ENCODE data around the gene SNX25. TPM values are rescaled to one million over a fixed set of nuclear protein-coding genes. Genes with fewer than 3 reads are reported as not detected.

SNX25 gene
- total and polyA plus RNA-seq, 2 of the 13 experiments (the other 11 are each of a cell fraction or from before 2014, with no cell fraction given): 23.4 to 23.5 TPM

GRCh38 chr4:185203486-185204237 lies 5.7 kb upstream of the SNX25 start, which contains the start of gene CFAP97 (continued):
- TF ChIP-seq, protein P1, sequence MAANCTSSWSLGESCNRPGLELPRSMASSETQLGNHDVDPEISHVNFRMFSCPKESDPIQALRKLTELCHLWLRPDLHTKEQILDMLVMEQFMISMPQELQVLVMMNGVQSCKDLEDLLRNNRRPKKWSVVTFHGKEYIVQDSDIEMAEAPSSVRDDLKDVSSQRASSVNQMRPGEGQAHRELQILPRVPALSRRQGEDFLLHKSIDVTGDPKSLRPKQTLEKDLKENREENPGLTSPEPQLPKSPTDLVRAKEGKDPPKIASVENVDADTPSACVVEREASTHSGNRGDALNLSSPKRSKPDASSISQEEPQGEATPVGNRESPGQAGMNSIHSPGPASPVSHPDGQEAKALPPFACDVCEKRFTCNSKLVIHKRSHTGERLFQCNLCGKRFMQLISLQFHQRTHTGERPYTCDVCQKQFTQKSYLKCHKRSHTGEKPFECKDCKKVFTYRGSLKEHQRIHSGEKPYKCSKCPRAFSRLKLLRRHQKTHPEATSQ (CRISPR knock-in tag; IDR thresholded peaks at IDR 0.05; ENCODE audit: borderline replicate concordance): no peak
- TF ChIP-seq BRCA1 (CRISPR knock-in tag; IDR thresholded peaks at IDR 0.05) (no peak), EP300 (IDR thresholded peaks at IDR 0.05; ENCODE audit: low read depth in 2 of 2, low read length in 2 of 2) (peak in 1 of 2 experiments; percentile 35; a peak in 1 of 4 replicates), EP300 (CRISPR knock-in tag; IDR thresholded peaks at IDR 0.05; ENCODE audit: borderline replicate concordance) (no peak), ZNF460 (CRISPR knock-in tag; IDR thresholded peaks at IDR 0.05; ENCODE audit: borderline replicate concordance) (no peak), ZNF569 (CRISPR knock-in tag; IDR thresholded peaks at IDR 0.05; ENCODE audit: borderline replicate concordance) (no peak), PATZ1 (CRISPR knock-in tag; IDR thresholded peaks at IDR 0.05) (peak; percentile 51; the same call in 1 of the 2 replicates), ZNF354B (CRISPR knock-in tag; IDR thresholded peaks at IDR 0.05) (no peak), ZKSCAN5 (CRISPR knock-in tag; IDR thresholded peaks at IDR 0.05) (no peak), SOX13 (IDR thresholded peaks at IDR 0.05) (no peak), SOX13 (CRISPR knock-in tag; conservative IDR thresholded peaks at IDR 0.05 in 1 of 2, IDR thresholded peaks at IDR 0.05 in 1 of 2) (0 out of 4 replicates have a peak, but pooled peaks of 1 of the 2 experiments have one; percentile 18), HOXA9 (CRISPR knock-in tag; IDR thresholded peaks at IDR 0.05; ENCODE audit: borderline replicate concordance) (peak; percentile 54; the same call in 1 of the 2 replicates), ZUFSP (CRISPR knock-in tag; IDR thresholded peaks at IDR 0.05; ENCODE audit: borderline replicate concordance) (no peak), NFKB2 (CRISPR knock-in tag; IDR thresholded peaks at IDR 0.05; ENCODE audit: borderline replicate concordance) (peak; percentile 64; the same call in 1 of the 2 replicates), ZIK1 (CRISPR knock-in tag; IDR thresholded peaks at IDR 0.05; ENCODE audit: borderline replicate concordance, low read depth) (peak; percentile 60; the same call in 1 of the 2 replicates), ZFX (CRISPR knock-in tag; IDR thresholded peaks at IDR 0.05; ENCODE audit: low read depth) (peak; percentile 84), JDP2 (CRISPR knock-in tag; IDR thresholded peaks at IDR 0.05; ENCODE audit: borderline replicate concordance) (no peak), IRX3 (CRISPR knock-in tag; IDR thresholded peaks at IDR 0.05; ENCODE audit: borderline replicate concordance, low read depth) (peak; percentile 91), KLF16 (CRISPR knock-in tag; IDR thresholded peaks at IDR 0.05) (no peak; a peak in 1 of 4 replicates)
- TF ChIP-seq, protein P2, sequence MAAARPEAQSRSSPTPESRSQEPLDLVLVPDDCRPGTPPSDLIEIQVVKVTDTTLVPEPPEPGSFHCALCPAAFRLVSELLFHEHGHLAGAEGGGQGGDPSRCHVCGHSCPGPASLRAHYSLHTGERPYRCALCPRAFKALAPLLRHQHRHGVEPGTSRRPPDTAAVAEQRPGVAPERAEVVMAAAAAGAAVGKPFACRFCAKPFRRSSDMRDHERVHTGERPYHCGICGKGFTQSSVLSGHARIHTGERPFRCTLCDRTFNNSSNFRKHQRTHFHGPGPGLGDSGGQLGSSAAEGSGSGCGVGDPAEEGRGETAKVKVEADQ (CRISPR knock-in tag; IDR thresholded peaks at IDR 0.05; ENCODE audit: borderline replicate concordance): peak; percentile 84
- TF ChIP-seq, protein P3, sequence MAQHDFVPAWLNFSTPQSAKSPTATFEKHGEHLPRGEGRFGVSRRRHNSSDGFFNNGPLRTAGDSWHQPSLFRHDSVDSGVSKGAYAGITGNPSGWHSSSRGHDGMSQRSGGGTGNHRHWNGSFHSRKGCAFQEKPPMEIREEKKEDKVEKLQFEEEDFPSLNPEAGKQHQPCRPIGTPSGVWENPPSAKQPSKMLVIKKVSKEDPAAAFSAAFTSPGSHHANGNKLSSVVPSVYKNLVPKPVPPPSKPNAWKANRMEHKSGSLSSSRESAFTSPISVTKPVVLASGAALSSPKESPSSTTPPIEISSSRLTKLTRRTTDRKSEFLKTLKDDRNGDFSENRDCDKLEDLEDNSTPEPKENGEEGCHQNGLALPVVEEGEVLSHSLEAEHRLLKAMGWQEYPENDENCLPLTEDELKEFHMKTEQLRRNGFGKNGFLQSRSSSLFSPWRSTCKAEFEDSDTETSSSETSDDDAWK (CRISPR knock-in tag; IDR thresholded peaks at IDR 0.05): no peak
